ENCODE data around the gene FOXF1.
A peak's percentile ranks its signal among the peaks of the same experiment; 100 is the strongest.

FOXF1 gene

GRCh38 chr16:86519007-86519648 is 8.8 kb downstream of the FOXF1 start:
- DNase-seq, result no peak

- peak; percentile 74 for DNase-seq
Measured at GRCh38 chr16:86519649-86520316, 9.5 kb downstream of the FOXF1 start.

GRCh38 chr16:86520317-86521210 is 10.2 kb downstream of the FOXF1 start:
- DNase-seq, result no peak

GRCh38 chr16:86521236-86522197 is 11.2 kb downstream of the FOXF1 start:
- DNase-seq, result no peak

- no peak for DNase-seq
Measured at GRCh38 chr16:86522634-86523033, 12.3 kb downstream of the FOXF1 start.

GRCh38 chr16:86523166-86523740 is 12.9 kb downstream of the FOXF1 start:
- no peak for DNase-seq

- no peak for DNase-seq
Measured at GRCh38 chr16:86524029-86524428, 13.7 kb downstream of the FOXF1 start.

GRCh38 chr16:86525696-86526095 is 15.4 kb downstream of the FOXF1 start:
- DNase-seq, result no peak

- no peak for DNase-seq
Measured at GRCh38 chr16:86527366-86527765, 17.0 kb downstream of the FOXF1 start.

GRCh38 chr16:86528061-86528929 is 18.0 kb downstream of the FOXF1 start:
- DNase-seq, result no peak

GRCh38 chr16:86529160-86529559 is 18.8 kb downstream of the FOXF1 start:
- DNase-seq, result no peak

GRCh38 chr16:86530251-86531190 is 20.2 kb downstream of the FOXF1 start:
- DNase-seq, result no peak

- DNase-seq, result peak; percentile 85
Measured at GRCh38 chr16:86531191-86531545, 20.8 kb downstream of the FOXF1 start.

- DNase-seq, result no peak
Measured at GRCh38 chr16:86531641-86532525, 21.6 kb downstream of the FOXF1 start.

GRCh38 chr16:86532526-86532815 is 22.1 kb downstream of the FOXF1 start:
- no peak for DNase-seq

- no peak for DNase-seq
Measured at GRCh38 chr16:86533076-86533475, 22.7 kb downstream of the FOXF1 start.

- no peak for DNase-seq
Measured at GRCh38 chr16:86533767-86534351, 23.5 kb downstream of the FOXF1 start.

- no peak for DNase-seq
Measured at GRCh38 chr16:86534779-86535615, 24.7 kb downstream of the FOXF1 start.
